ENCODE results near the gene CYP4F2. TPM values are rescaled to one million over a fixed set of nuclear protein-coding genes. Genes with fewer than 3 reads are reported as not detected.

Gene CYP4F2
- total and polyA plus RNA-seq, 2 of the 8 experiments (the other 6 are each of a cell fraction or from before 2014, with no cell fraction given), result not detected

GRCh38 chr19:15859187-15859586 lies 38.7 kb downstream of the CYP4F2 start:
- no peaks in the 10 kb centered on the region for H3K79me1 ChIP-seq (ENCODE audit: low read depth, low read length)
- H2BK15ac ChIP-seq (ENCODE audit: low read length), result no peak overlapping the region
- H3K56ac ChIP-seq (replicated peaks; ENCODE audit: insufficient read length, low read depth, low read length), result no peak overlapping the region
- H2AFZ ChIP-seq (ENCODE audit: low read length), result no peak overlapping the region
- H2BK20ac ChIP-seq (ENCODE audit: low read length), result no peak overlapping the region
- H3K23me2 ChIP-seq (ENCODE audit: low read depth, low read length), result no peaks in the 10 kb centered on the region
- 65% methylated on average over 4 of the region's 6 CpGs; no CpG with 5 or more reads in 1 of the 2 experiments for WGBS, 2 experiments (ENCODE audit: extremely low coverage in 1 of 2, insufficient coverage in 1 of 2, insufficient read length in 1 of 2, insufficient replicate concordance in 2 of 2, low coverage in 1 of 2, low lambda C conversion rate in 2 of 2, missing lambda C conversion rate in 1 of 2)
- H2BK5ac ChIP-seq (ENCODE audit: low read depth, low read length), result no peak overlapping the region
- H4K5ac ChIP-seq (ENCODE audit: insufficient read length, low read depth, low read length), result no peak overlapping the region
- no peak overlapping the region for H3K4ac ChIP-seq (replicated peaks; ENCODE audit: insufficient read length, low read depth, low read length)
- H3K4me2 ChIP-seq (ENCODE audit: insufficient read depth in 1 of 2, low read depth in 2 of 2, low read length in 2 of 2), result no peak overlapping the region
- H4K20me1 ChIP-seq (replicated peaks in 1 of 2; ENCODE audit: control insufficient read depth in 1 of 2, insufficient read depth in 2 of 2, low read length in 2 of 2), result no peaks in the 10 kb centered on the region
- TF ChIP-seq RXRA (IDR thresholded peaks at IDR 0.05; ENCODE audit: insufficient read depth, low read depth, low read length) (no peak), ZNF274 (IDR thresholded peaks at IDR 0.05; ENCODE audit: borderline replicate concordance, extremely low read depth, low read length) (no peak)
- H4K91ac ChIP-seq (replicated peaks; ENCODE audit: insufficient read length, low read length), result no peak overlapping the region
- DNase-seq (ENCODE audit: low read depth in 1 of 2, low spot score in 2 of 2), result no peak
- no peak overlapping the region for H3K18ac ChIP-seq (ENCODE audit: extremely low read depth, low read length)
- no peaks in the 10 kb centered on the region for H3K79me2 ChIP-seq (ENCODE audit: control insufficient read depth in 1 of 2, insufficient read depth in 2 of 2, low read length in 2 of 2)
- no peaks in the 10 kb centered on the region for H3K36me3 ChIP-seq (ENCODE audit: control insufficient read depth in 2 of 4, insufficient read depth in 4 of 4, low read length in 3 of 4)
- no peaks in the 10 kb centered on the region for H3K4me1 ChIP-seq (replicated peaks in 1 of 4; ENCODE audit: control insufficient read depth in 3 of 4, insufficient read depth in 4 of 4, low read length in 3 of 4)
- H2AK5ac ChIP-seq (ENCODE audit: low read depth, low read length), result no peak overlapping the region
- H3K27me3 ChIP-seq (replicated peaks in 1 of 4; ENCODE audit: control insufficient read depth in 3 of 4, extremely low read depth in 1 of 4, insufficient read depth in 3 of 4, low read length in 3 of 4), result no peaks in the 10 kb centered on the region
- no peak overlapping the region for H2BK120ac ChIP-seq (replicated peaks; ENCODE audit: low read depth, low read length)
- ChIA-PET CTCF (ENCODE audit: partially characterized antibody) (no interaction called here), POLR2A (ENCODE audit: partially characterized antibody) (no interaction called here)
- no peak overlapping the region for H3K9ac ChIP-seq (replicated peaks in 1 of 4; ENCODE audit: extremely low read depth in 1 of 4, low read depth in 3 of 4, low read length in 3 of 4)
- no peak overlapping the region for H2BK12ac ChIP-seq (ENCODE audit: low read depth, low read length)
- H3K23ac ChIP-seq (ENCODE audit: insufficient read length), result no peak overlapping the region
- no peak overlapping the region for H3K14ac ChIP-seq (ENCODE audit: insufficient read length)
- no peak overlapping the region for H3K4me3 ChIP-seq (ENCODE audit: extremely low read depth in 1 of 4, insufficient read depth in 2 of 4, low read depth in 3 of 4, low read length in 4 of 4)
- H4K8ac ChIP-seq (ENCODE audit: extremely low read depth, insufficient read depth, low read length), result no peak overlapping the region
- FAIRE-seq, result no peak
- no peak overlapping the region for H3K27ac ChIP-seq (ENCODE audit: low read depth, low read length)
- peaks cover 33 to 88% of the 10 kb centered on the region in 2 experiments for H3K9me3 ChIP-seq (ENCODE audit: insufficient read depth in 2 of 2, low read depth in 1 of 2, low read length in 1 of 2)

All from H1 (cell line).